ENCODE results near the gene ARHGAP28. TPM values are rescaled to one million over a fixed set of nuclear protein-coding genes. Genes with fewer than 3 reads are reported as not detected.
A peak's percentile ranks its signal among the peaks of the same experiment; 100 is the strongest.

Gene ARHGAP28
- total RNA-seq, 2 donors from 2014 or later: not detected

GRCh38 chr18:6719910-6720683 is 9.4 kb upstream of the ARHGAP28 start:
- Mint-ChIP-seq H3K4me3 (no peak overlapping the region), H3K4me1 (ENCODE audit: low read depth) (no peaks in the 10 kb centered on the region), H3K36me3 (ENCODE audit: insufficient read depth in 2 of 2) (no peaks in the 10 kb centered on the region), H3K27me3 (ENCODE audit: low read depth) (no peaks in the 10 kb centered on the region), H3K9me3 (peaks cover 3 to 6% of the 10 kb centered on the region in 2 donors), H3K27ac (no peak overlapping the region)
- ATAC-seq (replicated peaks in 1 of 2) (no peak), DNase-seq (no peak)

DNA sequence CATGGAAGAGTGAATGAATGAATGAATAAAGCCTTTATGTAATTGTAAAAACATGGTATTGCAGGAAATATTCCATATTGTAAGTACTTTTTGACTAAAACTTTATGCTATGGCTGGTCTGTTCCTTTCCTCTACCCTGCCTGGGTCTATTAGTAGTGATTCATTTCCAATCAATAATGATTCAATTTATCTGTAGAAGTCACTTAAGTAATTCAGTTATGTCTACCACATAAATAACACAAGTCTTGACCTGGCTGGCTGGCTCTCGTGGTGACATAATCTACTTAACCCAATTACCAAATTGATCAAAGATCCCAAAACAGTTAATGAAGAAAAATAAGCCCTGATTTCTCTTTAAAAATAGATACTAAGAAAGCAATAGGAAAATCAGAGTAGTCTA is 7.8 kb upstream of the ARHGAP28 start:
- ATAC-seq (replicated peaks in 1 of 2): no peak
- Mint-ChIP-seq H3K4me3 (no peak overlapping the region), H3K9me3 (peaks cover under 1 to 4% of the 10 kb centered on the region in 2 donors), H3K27me3 (ENCODE audit: low read depth) (peaks cover 2% of the 10 kb centered on the region), H3K4me1 (ENCODE audit: low read depth) (no peaks in the 10 kb centered on the region), H3K27ac (no peak overlapping the region), H3K36me3 (ENCODE audit: insufficient read depth in 2 of 2) (no peaks in the 10 kb centered on the region)
- no peak for DNase-seq

DNA sequence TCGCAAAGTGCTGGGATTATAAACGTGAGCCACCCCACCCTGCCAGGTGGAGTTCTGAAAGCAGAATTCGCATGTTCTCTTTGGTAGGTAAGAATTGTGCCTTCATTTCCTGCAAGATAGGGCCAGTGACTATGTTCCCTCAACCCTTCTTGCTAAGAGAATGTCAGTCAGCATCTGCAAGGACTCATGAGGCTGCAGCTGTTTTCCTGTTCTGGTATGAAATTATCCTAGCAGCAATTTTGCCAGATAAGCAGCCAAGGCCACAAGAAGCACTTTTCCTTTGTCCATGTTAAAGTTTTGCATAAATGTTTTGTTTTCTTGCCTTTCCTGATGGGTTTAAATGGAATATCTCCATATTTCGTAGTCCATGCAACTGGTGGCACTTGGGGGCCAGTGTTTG is 6.8 kb upstream of the ARHGAP28 start:
- Mint-ChIP-seq H3K4me3 (no peak overlapping the region), H3K9me3 (peaks cover 2 to 4% of the 10 kb centered on the region in 2 donors), H3K27me3 (ENCODE audit: low read depth) (peaks cover 7% of the 10 kb centered on the region), H3K27ac (no peak overlapping the region), H3K36me3 (ENCODE audit: insufficient read depth in 2 of 2) (no peaks in the 10 kb centered on the region), H3K4me1 (ENCODE audit: low read depth) (no peaks in the 10 kb centered on the region)
- no peak for ATAC-seq (replicated peaks in 1 of 2)
- no peak for DNase-seq

GRCh38 chr18:6724331-6724730 is 5.2 kb upstream of the ARHGAP28 start:
- DNase-seq (no peak), ATAC-seq (replicated peaks in 1 of 2) (no peak)
- Mint-ChIP-seq H3K4me1 (ENCODE audit: low read depth) (no peaks in the 10 kb centered on the region), H3K9me3 (peaks cover 2 to 4% of the 10 kb centered on the region in 2 donors), H3K27ac (no peak overlapping the region), H3K27me3 (ENCODE audit: low read depth) (peaks cover 20% of the 10 kb centered on the region), H3K36me3 (ENCODE audit: insufficient read depth in 2 of 2) (no peaks in the 10 kb centered on the region), H3K4me3 (no peak overlapping the region)

DNA sequence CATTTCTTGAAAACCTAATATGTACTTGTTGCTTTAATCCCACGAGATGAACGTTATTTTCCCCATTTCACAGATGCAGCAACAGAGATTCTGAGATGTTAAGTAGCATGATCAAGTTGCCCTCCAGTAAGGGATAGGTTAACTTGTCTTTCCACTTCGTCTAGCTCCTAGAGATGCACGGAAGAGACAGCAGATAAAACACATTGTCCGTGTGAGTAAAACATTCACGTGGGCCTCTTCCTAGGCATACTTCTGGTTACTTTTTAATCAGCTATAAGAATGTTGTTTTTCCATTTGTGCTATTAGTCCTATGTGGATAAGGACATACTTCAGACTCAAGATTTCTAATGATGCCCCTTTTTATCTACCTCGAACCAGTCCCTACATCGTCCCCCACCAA is 1.2 kb upstream of the ARHGAP28 start:
- Mint-ChIP-seq H3K27ac (no peak overlapping the region), H3K9me3 (peaks cover 0 to 3% of the 10 kb centered on the region in 2 donors), H3K4me1 (ENCODE audit: low read depth) (no peaks in the 10 kb centered on the region), H3K36me3 (ENCODE audit: insufficient read depth in 2 of 2) (no peaks in the 10 kb centered on the region), H3K27me3 (ENCODE audit: low read depth) (peaks cover 29% of the 10 kb centered on the region), H3K4me3 (peak overlapping the region in 1 of 2 donors; percentile 68)
- DNase-seq: no peak
- no peak for ATAC-seq (replicated peaks in 1 of 2)

GRCh38 chr18:6728809-6729246 is 688 bp upstream of the ARHGAP28 start:
- DNase-seq (no peak), ATAC-seq (replicated peaks in 1 of 2) (no peak)
- Mint-ChIP-seq H3K36me3 (ENCODE audit: insufficient read depth in 2 of 2) (no peaks in the 10 kb centered on the region), H3K27ac (no peak overlapping the region), H3K4me3 (peak overlapping the region; percentile 63 to 68), H3K27me3 (ENCODE audit: low read depth) (peaks cover 29% of the 10 kb centered on the region), H3K9me3 (peaks cover 0 to 3% of the 10 kb centered on the region in 2 donors), H3K4me1 (ENCODE audit: low read depth) (no peaks in the 10 kb centered on the region)

GRCh38 chr18:6730416-6731221 is 1.1 kb downstream of the ARHGAP28 start:
- Mint-ChIP-seq H3K4me1 (ENCODE audit: low read depth) (no peaks in the 10 kb centered on the region), H3K4me3 (no peak overlapping the region), H3K27ac (no peak overlapping the region), H3K36me3 (ENCODE audit: insufficient read depth in 2 of 2) (no peaks in the 10 kb centered on the region), H3K27me3 (ENCODE audit: low read depth) (peaks cover 29% of the 10 kb centered on the region), H3K9me3 (peaks cover 0 to 3% of the 10 kb centered on the region in 2 donors)
- no peak for DNase-seq
- ATAC-seq (replicated peaks in 1 of 2): no peak

- H3K27me3 Mint-ChIP-seq (ENCODE audit: low read depth): peaks cover 29% of the 10 kb centered on the region
- no peak for ATAC-seq (replicated peaks in 1 of 2)
- no peak overlapping the region for H3K27ac Mint-ChIP-seq
- no peaks in the 10 kb centered on the region for H3K4me1 Mint-ChIP-seq (ENCODE audit: low read depth)
- H3K36me3 Mint-ChIP-seq (ENCODE audit: insufficient read depth in 2 of 2): no peaks in the 10 kb centered on the region
- DNase-seq: no peak
- no peak overlapping the region for H3K4me3 Mint-ChIP-seq
- H3K9me3 Mint-ChIP-seq: peaks cover 0 to 3% of the 10 kb centered on the region in 2 donors
These were observed 1.7 kb downstream of the ARHGAP28 start for GRCh38 chr18:6731222-6731596.

- H3K27me3 Mint-ChIP-seq (ENCODE audit: low read depth): peaks cover 21% of the 10 kb centered on the region
- peaks cover 0 to 1% of the 10 kb centered on the region in 2 donors for H3K9me3 Mint-ChIP-seq
- no peaks in the 10 kb centered on the region for H3K4me1 Mint-ChIP-seq (ENCODE audit: low read depth)
- no peak for ATAC-seq (replicated peaks in 1 of 2)
- H3K36me3 Mint-ChIP-seq (ENCODE audit: insufficient read depth in 2 of 2): no peaks in the 10 kb centered on the region
- no peak overlapping the region for H3K27ac Mint-ChIP-seq
- no peak overlapping the region for H3K4me3 Mint-ChIP-seq
- DNase-seq: no peak
These were observed 3.4 kb downstream of the ARHGAP28 start for GRCh38 chr18:6732952-6733351.

DNA sequence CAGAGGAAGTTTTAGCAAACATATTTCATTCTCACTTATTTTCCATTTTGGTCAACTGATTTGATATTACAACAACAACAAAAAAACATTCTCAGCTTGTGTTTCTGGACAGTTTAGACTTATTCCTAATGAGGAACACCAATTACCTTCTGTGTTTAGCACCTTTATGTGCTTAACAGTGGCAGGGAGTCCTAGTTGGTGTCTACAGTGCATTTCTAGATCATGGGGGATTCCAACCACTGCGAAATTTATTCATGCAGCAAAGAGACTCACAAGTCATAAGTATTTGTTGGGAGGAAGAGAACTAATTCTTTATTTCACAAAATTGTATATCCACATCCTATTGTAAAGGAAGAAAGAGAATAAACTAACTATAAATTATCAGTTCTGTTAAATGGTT is 4.2 kb downstream of the ARHGAP28 start:
- Mint-ChIP-seq H3K27me3 (ENCODE audit: low read depth) (peaks cover 13% of the 10 kb centered on the region), H3K4me1 (ENCODE audit: low read depth) (no peaks in the 10 kb centered on the region), H3K4me3 (no peak overlapping the region), H3K27ac (no peak overlapping the region), H3K36me3 (ENCODE audit: insufficient read depth in 2 of 2) (no peaks in the 10 kb centered on the region), H3K9me3 (peaks cover 0 to 1% of the 10 kb centered on the region in 2 donors)
- ATAC-seq (replicated peaks in 1 of 2) (no peak), DNase-seq (no peak)

- Mint-ChIP-seq H3K4me1 (ENCODE audit: low read depth) (no peaks in the 10 kb centered on the region), H3K36me3 (ENCODE audit: insufficient read depth in 2 of 2) (no peaks in the 10 kb centered on the region), H3K27ac (no peak overlapping the region), H3K9me3 (peaks cover 0 to 1% of the 10 kb centered on the region in 2 donors), H3K27me3 (ENCODE audit: low read depth) (peaks cover 8% of the 10 kb centered on the region), H3K4me3 (no peak overlapping the region)
- DNase-seq (no peak), ATAC-seq (replicated peaks in 1 of 2) (no peak)
These were observed 5.4 kb downstream of the ARHGAP28 start for GRCh38 chr18:6734726-6735430.

DNA sequence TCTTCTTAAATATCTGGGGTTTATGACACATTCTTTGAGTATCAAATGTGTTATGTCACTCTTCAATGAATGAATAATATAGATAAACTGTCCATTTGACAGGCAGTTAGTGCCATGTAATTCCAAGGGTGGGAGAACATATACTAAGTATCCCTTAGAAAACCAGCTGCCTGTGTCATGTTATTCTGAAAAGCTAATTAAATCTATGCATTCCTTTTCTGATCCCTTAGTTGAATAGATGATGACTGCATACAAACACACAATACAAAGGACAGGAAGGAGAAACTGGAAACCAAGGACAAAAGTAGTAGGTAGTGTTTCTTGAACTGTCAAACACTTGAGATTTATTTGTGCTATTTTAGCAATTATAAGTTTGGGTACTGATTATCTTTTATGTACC is 8.3 kb downstream of the ARHGAP28 start:
- Mint-ChIP-seq H3K9me3 (peaks cover 2 to 4% of the 10 kb centered on the region in 2 donors), H3K27ac (no peak overlapping the region)

DNA sequence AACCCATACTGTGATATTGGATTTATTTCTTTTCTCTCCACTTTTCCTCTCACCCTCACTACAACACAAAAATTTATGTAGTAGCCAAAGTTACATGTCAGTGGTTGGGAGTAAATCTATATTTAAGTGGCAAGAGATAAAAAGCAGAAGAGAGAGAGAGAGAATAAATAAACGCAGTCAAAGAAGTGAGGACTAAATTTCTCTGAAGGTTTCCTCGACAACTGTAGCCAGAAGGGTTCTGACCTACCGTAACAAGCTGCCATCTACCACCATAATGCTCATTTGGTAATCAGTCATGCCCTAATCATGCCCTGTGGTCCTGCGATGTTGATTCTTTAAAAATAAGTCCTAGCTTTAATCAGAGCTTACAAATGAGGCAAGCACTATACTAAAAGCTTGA is 9.1 kb downstream of the ARHGAP28 start:
- no peak for ATAC-seq (replicated peaks in 1 of 2)
- no peak for DNase-seq

More for the DNA sequence above, 8.3 kb downstream of the ARHGAP28 start:
- DNase-seq (no peak), ATAC-seq (replicated peaks in 1 of 2) (no peak)
- Mint-ChIP-seq H3K4me3 (no peak overlapping the region), H3K4me1 (ENCODE audit: low read depth) (no peaks in the 10 kb centered on the region), H3K36me3 (ENCODE audit: insufficient read depth in 2 of 2) (no peaks in the 10 kb centered on the region), H3K27me3 (ENCODE audit: low read depth) (no peaks in the 10 kb centered on the region)

More for the DNA sequence above, 9.1 kb downstream of the ARHGAP28 start:
- no peaks in the 10 kb centered on the region for H3K4me1 Mint-ChIP-seq (ENCODE audit: low read depth)
- H3K9me3 Mint-ChIP-seq: peaks cover 2 to 4% of the 10 kb centered on the region in 2 donors
- no peaks in the 10 kb centered on the region for H3K27me3 Mint-ChIP-seq (ENCODE audit: low read depth)
- H3K4me3 Mint-ChIP-seq: no peak overlapping the region
- H3K27ac Mint-ChIP-seq: no peak overlapping the region
- no peaks in the 10 kb centered on the region for H3K36me3 Mint-ChIP-seq (ENCODE audit: insufficient read depth in 2 of 2)

Data from activated T-cell treated with anti-CD3 and anti-CD28 coated beads, Interleukin-2, amount 50 U/mL, for 72 hours (primary cell).